Measurements from ENCODE around the gene CHRM1. TPM values are rescaled to one million over a fixed set of nuclear protein-coding genes. Genes with fewer than 3 reads are reported as not detected.

Gene CHRM1
- total RNA-seq, 1 experiment from 2014 or later, result 0.10 TPM

DNA sequence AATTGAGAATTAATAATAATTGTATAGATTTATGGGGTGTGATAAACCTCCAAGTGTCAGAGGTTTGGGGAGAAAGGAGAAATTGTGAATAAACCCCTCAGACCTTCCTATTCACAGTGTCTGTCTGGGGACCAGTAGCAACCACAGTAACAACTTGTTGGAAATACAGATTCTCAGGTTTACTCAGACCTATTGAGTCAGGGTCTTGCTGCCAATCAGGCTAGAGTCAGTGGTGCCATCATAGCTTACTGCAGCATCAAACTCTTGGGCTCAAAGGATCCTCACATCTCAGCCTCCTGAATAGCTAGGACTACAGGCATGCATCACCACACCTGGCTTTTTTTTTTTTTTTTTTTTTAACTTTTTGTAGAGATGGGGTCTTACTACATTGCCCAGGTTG, 23.1 kb downstream of the CHRM1 start:
- CTCF ChIA-PET, result interaction anchor here (1.1 to 1.9 kb wide), 3 partner anchors 8 to 122 kb away, joined by 3 to 6 read pairs (median 4); no protein-coding TSS in a partner anchor
- intact Hi-C loops (cut with micrococcal nuclease), result no loop called here
- RAD21 ChIA-PET (ENCODE audit: low non-redundant PET in 1 of 2, low total read pairs in 2 of 2, uncharacterized antibody in 2 of 2, unreplicated experiment in 2 of 2), result no interaction called here
- H3K9me2 ChIP-seq (ENCODE audit: insufficient read depth), result no peaks in the 10 kb centered on the region
- H3K27ac ChIP-seq (ENCODE audit: low read depth, low read length), result no peak overlapping the region
- no peak overlapping the region for H3K9ac ChIP-seq (ENCODE audit: low read length)
- no peak overlapping the region for H2AFZ ChIP-seq (ENCODE audit: low read depth, low read length, poor library complexity, severe bottlenecking)
- H3K79me2 ChIP-seq (ENCODE audit: insufficient read depth, low read length), result no peaks in the 10 kb centered on the region
- no TSS peak for BruUV-seq (replicated peaks)
- no peaks in the 10 kb centered on the region for H3K9me3 ChIP-seq (ENCODE audit: control insufficient read depth in 1 of 2, insufficient read depth in 1 of 2, low read depth in 1 of 2, low read length in 2 of 2)
- POLR2A ChIA-PET, result interaction anchor here (0.6 to 1.6 kb wide), 3 partner anchors 8 to 126 kb away, joined by 3 read pairs; no protein-coding TSS in a partner anchor
- no peak overlapping the region for H3K4me2 ChIP-seq (ENCODE audit: low read length)
- no peak for DNase-seq (ENCODE audit: low read depth, low spot score)
- H3K27me3 ChIP-seq (ENCODE audit: insufficient read depth, low read length), result no peaks in the 10 kb centered on the region
- no peaks in the 10 kb centered on the region for H4K20me1 ChIP-seq (ENCODE audit: insufficient read depth)
- TF ChIP-seq FOSL1 (IDR thresholded peaks at IDR 0.05; ENCODE audit: low read depth) (no peak), YY1 (IDR thresholded peaks at IDR 0.05; ENCODE audit: extremely low read depth, insufficient replicate concordance, low read depth, low read length) (no peak), ELF1 (IDR thresholded peaks at IDR 0.05; ENCODE audit: borderline replicate concordance, low read depth) (no peak), POLR2AphosphoS5 (IDR thresholded peaks at IDR 0.05; ENCODE audit: low read depth, low read length) (no peak), RAD21 (IDR thresholded peaks at IDR 0.05; ENCODE audit: low read depth) (no peak), EZH2phosphoT487 (IDR thresholded peaks at IDR 0.05; ENCODE audit: borderline replicate concordance) (no peak), SIN3A (IDR thresholded peaks at IDR 0.05; ENCODE audit: low read depth) (no peak), ZNF274 (IDR thresholded peaks at IDR 0.05; ENCODE audit: low read depth, low read length) (no peak), SRF (IDR thresholded peaks at IDR 0.05; ENCODE audit: low read depth) (no peak), POLR2A (IDR thresholded peaks at IDR 0.05; ENCODE audit: borderline replicate concordance, extremely low read depth, insufficient read depth, insufficient read length) (no peak), SP1 (IDR thresholded peaks at IDR 0.05; ENCODE audit: low read depth) (no peak), EGR1 (IDR thresholded peaks at IDR 0.05; ENCODE audit: low read depth) (no peak)
- TF ChIP-seq, protein P1, sequence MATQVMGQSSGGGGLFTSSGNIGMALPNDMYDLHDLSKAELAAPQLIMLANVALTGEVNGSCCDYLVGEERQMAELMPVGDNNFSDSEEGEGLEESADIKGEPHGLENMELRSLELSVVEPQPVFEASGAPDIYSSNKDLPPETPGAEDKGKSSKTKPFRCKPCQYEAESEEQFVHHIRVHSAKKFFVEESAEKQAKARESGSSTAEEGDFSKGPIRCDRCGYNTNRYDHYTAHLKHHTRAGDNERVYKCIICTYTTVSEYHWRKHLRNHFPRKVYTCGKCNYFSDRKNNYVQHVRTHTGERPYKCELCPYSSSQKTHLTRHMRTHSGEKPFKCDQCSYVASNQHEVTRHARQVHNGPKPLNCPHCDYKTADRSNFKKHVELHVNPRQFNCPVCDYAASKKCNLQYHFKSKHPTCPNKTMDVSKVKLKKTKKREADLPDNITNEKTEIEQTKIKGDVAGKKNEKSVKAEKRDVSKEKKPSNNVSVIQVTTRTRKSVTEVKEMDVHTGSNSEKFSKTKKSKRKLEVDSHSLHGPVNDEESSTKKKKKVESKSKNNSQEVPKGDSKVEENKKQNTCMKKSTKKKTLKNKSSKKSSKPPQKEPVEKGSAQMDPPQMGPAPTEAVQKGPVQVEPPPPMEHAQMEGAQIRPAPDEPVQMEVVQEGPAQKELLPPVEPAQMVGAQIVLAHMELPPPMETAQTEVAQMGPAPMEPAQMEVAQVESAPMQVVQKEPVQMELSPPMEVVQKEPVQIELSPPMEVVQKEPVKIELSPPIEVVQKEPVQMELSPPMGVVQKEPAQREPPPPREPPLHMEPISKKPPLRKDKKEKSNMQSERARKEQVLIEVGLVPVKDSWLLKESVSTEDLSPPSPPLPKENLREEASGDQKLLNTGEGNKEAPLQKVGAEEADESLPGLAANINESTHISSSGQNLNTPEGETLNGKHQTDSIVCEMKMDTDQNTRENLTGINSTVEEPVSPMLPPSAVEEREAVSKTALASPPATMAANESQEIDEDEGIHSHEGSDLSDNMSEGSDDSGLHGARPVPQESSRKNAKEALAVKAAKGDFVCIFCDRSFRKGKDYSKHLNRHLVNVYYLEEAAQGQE (IDR thresholded peaks at IDR 0.05; ENCODE audit: low read depth), result no peak
- TF ChIP-seq, protein P2, sequence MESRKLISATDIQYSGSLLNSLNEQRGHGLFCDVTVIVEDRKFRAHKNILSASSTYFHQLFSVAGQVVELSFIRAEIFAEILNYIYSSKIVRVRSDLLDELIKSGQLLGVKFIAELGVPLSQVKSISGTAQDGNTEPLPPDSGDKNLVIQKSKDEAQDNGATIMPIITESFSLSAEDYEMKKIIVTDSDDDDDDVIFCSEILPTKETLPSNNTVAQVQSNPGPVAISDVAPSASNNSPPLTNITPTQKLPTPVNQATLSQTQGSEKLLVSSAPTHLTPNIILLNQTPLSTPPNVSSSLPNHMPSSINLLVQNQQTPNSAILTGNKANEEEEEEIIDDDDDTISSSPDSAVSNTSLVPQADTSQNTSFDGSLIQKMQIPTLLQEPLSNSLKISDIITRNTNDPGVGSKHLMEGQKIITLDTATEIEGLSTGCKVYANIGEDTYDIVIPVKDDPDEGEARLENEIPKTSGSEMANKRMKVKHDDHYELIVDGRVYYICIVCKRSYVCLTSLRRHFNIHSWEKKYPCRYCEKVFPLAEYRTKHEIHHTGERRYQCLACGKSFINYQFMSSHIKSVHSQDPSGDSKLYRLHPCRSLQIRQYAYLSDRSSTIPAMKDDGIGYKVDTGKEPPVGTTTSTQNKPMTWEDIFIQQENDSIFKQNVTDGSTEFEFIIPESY (IDR thresholded peaks at IDR 0.05; ENCODE audit: extremely low read depth, insufficient replicate concordance, low read length), result no peak
- TF ChIP-seq, protein P3, sequence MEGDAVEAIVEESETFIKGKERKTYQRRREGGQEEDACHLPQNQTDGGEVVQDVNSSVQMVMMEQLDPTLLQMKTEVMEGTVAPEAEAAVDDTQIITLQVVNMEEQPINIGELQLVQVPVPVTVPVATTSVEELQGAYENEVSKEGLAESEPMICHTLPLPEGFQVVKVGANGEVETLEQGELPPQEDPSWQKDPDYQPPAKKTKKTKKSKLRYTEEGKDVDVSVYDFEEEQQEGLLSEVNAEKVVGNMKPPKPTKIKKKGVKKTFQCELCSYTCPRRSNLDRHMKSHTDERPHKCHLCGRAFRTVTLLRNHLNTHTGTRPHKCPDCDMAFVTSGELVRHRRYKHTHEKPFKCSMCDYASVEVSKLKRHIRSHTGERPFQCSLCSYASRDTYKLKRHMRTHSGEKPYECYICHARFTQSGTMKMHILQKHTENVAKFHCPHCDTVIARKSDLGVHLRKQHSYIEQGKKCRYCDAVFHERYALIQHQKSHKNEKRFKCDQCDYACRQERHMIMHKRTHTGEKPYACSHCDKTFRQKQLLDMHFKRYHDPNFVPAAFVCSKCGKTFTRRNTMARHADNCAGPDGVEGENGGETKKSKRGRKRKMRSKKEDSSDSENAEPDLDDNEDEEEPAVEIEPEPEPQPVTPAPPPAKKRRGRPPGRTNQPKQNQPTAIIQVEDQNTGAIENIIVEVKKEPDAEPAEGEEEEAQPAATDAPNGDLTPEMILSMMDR (IDR thresholded peaks at IDR 0.05 in 2 of 3, conservative IDR thresholded peaks at IDR 0.05 in 1 of 3; ENCODE audit: borderline replicate concordance in 1 of 3, insufficient read depth in 1 of 3, low read depth in 2 of 3, low read length in 2 of 3), result no peak
- TF ChIP-seq, protein P4, sequence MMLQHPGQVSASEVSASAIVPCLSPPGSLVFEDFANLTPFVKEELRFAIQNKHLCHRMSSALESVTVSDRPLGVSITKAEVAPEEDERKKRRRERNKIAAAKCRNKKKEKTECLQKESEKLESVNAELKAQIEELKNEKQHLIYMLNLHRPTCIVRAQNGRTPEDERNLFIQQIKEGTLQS (IDR thresholded peaks at IDR 0.05), result no peak
- H3K36me3 ChIP-seq (ENCODE audit: control insufficient read depth in 1 of 2, insufficient read depth in 2 of 2, low read length in 2 of 2), result no peaks in the 10 kb centered on the region
- H3K4me1 ChIP-seq (ENCODE audit: control insufficient read depth in 1 of 2, insufficient read depth in 2 of 2, low read length in 2 of 2), result no peaks in the 10 kb centered on the region
- no peak overlapping the region for H3K4me3 ChIP-seq (replicated peaks in 1 of 2; ENCODE audit: low read depth in 1 of 2, low read length in 2 of 2)
- no peak for ATAC-seq
